GM06990 (cell line): Measurements from ENCODE around the gene SPINK1.
A peak's percentile ranks its signal among the peaks of the same experiment; 100 is the strongest.

Experiments used
- DNase-seq: peaks from one replicate; pipeline ENCODE4 v3.0.0-alpha.2; 2011; ENCODE audit not compliant: insufficient read length; ENCODE audit errors: extremely low read depth
- H3K27me3 ChIP-seq: replicated peaks from 2 replicates; pipeline ENCODE4 v1.6.0; 2011; ENCODE audit warnings: low read length; ENCODE audit not compliant: control insufficient read depth, insufficient read depth
- H3K36me3 ChIP-seq: 2 replicates; pipeline ENCODE4 v1.5.1; 2011; ENCODE audit warnings: low read length; ENCODE audit not compliant: control insufficient read depth, insufficient read depth
- H3K4me3 ChIP-seq: replicated peaks from 2 replicates; pipeline ENCODE4 v1.5.1; 2011; ENCODE audit warnings: low read depth, mild to moderate bottlenecking, control low read depth, low read length
- TF ChIP-seq, protein P1 (sequence below): IDR thresholded peaks from 2 replicates; pipeline ENCODE4 v1.5.1; 2011; ENCODE audit warnings: low read length, control low read depth, mild to moderate bottlenecking, inconsistent platforms; ENCODE audit not compliant: insufficient read depth, poor library complexity, severe bottlenecking

Gene SPINK1

DNA sequence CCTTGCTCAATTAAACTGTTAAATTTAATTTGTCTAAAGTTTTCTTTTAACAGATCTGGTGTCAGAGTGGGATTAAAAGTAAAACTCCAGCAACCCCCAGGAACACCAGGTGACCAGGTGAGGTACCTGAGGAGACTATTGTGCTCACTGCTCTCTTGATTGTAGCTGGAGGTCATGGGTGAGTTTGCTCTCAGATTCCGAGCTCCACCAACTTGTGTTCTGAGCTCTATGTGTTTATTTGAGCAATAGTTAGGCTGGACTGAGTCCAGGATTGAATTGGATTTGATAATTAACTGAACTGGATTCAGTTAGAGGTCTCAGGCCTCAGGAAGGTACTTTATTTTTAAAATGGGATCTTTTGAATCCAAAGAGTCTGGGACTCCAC is 29.2 kb upstream of the SPINK1 start:
- DNase-seq = no peak
- TF ChIP-seq, protein P1, sequence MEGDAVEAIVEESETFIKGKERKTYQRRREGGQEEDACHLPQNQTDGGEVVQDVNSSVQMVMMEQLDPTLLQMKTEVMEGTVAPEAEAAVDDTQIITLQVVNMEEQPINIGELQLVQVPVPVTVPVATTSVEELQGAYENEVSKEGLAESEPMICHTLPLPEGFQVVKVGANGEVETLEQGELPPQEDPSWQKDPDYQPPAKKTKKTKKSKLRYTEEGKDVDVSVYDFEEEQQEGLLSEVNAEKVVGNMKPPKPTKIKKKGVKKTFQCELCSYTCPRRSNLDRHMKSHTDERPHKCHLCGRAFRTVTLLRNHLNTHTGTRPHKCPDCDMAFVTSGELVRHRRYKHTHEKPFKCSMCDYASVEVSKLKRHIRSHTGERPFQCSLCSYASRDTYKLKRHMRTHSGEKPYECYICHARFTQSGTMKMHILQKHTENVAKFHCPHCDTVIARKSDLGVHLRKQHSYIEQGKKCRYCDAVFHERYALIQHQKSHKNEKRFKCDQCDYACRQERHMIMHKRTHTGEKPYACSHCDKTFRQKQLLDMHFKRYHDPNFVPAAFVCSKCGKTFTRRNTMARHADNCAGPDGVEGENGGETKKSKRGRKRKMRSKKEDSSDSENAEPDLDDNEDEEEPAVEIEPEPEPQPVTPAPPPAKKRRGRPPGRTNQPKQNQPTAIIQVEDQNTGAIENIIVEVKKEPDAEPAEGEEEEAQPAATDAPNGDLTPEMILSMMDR = no peak
- no peaks in the 10 kb centered on the region for H3K36me3 ChIP-seq

DNA sequence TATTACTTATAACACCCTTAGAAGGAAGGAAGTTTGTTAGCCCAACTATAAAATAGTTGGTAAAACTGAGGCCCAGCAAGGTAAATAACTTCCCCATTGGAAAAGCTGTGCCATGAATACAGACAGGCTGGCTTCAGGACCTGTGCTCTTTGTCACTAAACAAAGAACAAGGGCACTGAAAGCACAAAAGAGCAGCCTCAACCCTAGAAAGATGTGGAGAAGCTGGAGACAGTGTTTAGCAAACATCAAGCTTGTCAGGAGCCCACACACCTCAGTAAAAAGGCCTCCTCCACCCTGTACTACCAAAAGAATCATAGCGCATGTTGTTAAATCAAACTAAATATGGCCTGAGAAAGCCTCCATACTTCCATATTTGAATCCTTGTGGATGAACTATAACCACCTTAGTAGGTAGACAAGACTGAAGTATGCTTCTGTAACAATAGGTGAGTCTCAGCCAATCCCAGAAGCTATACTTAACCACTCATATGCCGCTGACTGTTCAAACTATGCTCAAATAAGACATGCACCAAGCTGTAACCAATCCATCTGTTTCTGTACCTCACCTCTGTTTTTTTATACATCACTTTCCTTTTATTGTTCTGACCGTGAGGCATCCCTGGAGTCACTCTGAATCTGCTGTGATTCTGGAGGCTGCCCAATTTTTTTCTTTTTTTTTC is 28.6 kb upstream of the SPINK1 start:
- TF ChIP-seq, protein P1 = no peak
- Histone ChIP-seq H3K4me3 (no peak overlapping the region), H3K36me3 (no peaks in the 10 kb centered on the region), H3K27me3 (no peaks in the 10 kb centered on the region)
- DNase-seq = no peak

More for the DNA sequence above, 29.2 kb upstream of the SPINK1 start:
- H3K27me3 ChIP-seq = no peaks in the 10 kb centered on the region
- H3K4me3 ChIP-seq = no peak overlapping the region

DNA sequence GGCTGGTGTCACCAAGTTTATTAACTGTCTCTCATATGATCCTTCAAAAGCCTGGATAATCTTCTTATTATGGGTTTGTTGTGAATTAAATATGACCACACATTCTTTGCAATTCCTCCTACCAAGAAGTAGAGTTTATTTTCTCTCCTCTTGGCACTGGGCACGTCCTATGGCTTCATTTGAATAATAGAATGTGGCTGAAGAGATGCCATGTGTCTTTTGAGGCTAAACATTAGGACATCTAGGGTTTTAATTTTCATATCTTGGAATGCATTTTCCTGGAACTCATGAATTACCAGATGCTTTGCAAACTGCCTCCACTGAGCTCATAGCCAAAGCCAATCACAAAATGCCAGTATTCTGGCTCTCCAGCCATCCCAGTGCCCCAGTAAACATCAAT is 27.1 kb upstream of the SPINK1 start:
- no peak for DNase-seq
- Histone ChIP-seq H3K27me3 (no peaks in the 10 kb centered on the region), H3K36me3 (no peaks in the 10 kb centered on the region), H3K4me3 (no peak overlapping the region)
- TF ChIP-seq, protein P1 = no peak

DNA sequence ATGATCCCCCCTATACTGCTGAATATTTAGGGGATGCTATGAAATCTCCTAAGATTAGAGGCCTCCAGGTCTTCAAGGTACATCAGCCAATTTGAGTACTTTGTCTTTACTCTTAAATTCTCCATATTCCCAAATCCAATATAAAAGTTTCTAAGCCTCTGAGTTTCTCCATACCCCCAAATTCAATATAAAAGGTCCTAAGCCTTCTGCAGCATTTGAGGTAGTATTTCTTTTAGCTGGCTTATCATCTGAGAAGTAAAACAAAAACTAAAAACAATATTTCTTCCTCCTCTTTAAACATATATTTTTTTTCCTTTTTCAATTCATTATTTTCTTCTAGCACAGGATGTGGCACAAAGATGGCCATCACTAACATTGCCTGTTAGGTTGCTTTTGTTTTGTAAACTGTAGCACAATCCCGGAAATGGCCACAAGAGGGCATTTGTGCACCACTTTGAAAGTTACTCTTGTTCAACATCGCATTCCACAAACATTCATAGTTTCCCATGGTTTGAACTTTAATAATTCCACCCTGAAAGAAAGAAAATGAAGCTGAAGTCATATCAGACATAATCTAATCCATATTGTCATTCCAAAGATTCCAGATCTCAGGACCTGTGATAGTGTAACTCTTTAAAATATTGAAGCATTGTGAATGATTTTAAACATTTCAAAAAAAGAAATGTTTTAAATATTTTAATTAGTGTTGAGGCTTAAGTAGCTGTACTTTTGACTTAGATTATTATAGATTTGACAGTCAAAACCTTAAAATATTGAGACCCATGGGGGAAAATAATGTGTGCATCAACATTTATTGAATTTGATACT is 26.0 kb upstream of the SPINK1 start:
- no peak overlapping the region for H3K4me3 ChIP-seq
- DNase-seq = no peak
- TF ChIP-seq, protein P1 = peak; percentile 84
- no peaks in the 10 kb centered on the region for H3K27me3 ChIP-seq
- H3K36me3 ChIP-seq = no peaks in the 10 kb centered on the region

DNA sequence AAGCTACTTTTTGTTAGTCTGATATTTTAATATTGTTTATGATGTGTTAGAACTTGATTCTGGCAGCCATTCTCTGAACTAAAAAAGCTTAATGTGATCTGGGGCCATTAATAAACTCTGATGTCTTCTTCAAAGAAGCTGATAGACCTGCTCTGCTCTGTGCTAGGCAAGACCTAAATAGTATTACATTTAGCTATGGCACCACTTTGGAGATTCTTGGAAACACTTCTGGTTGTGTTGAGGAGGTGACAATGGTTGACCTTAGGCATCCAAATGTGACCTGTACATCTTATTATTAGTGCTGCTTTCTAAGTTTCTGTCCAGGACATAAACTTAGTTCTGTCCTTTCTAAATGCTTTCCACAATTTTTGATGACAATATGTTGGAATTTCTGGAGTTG is 25.3 kb upstream of the SPINK1 start:
- H3K27me3 ChIP-seq = no peaks in the 10 kb centered on the region
- no peaks in the 10 kb centered on the region for H3K36me3 ChIP-seq
- no peak for DNase-seq
- no peak overlapping the region for H3K4me3 ChIP-seq
- TF ChIP-seq, protein P1 = no peak
